Body of pancreas (tissue), 4 donors: Measurements from ENCODE around the gene RNF212. TPM values are rescaled to one million over a fixed set of nuclear protein-coding genes. Genes with fewer than 3 reads are reported as not detected.

Source experiments
- ATAC-seq: fragments of 150-250 bp; one replicate; pipeline ENCODE4 v1.9.1; 2016
- DNase-seq, 4 donors: peaks; one replicate each; pipeline ENCODE4 v3.0.0-alpha.2; 2019
- H3K27ac ChIP-seq, 4 donors: fragments of 200-600 bp; sonication (generic); 1 replicate in 3 of 4; 2 replicates in 1 of 4; pipeline versions ENCODE4 v1.5.1 to v1.6.1; 2016 to 2019; ENCODE audit warnings: mild to moderate bottlenecking in 1 of 4, mixed read lengths in 1 of 4, moderate library complexity in 1 of 4
- H3K27me3 ChIP-seq, 2 donors: fragments of 200-600 bp; sonication (generic); one replicate each; pipeline ENCODE4 v1.6.0; 2016; ENCODE audit warnings: mild to moderate bottlenecking in 1 of 2
- H3K36me3 ChIP-seq, 2 donors: fragments of 200-600 bp; sonication (generic); replicated peaks in 1 of 2; 2 replicates each; pipeline ENCODE4 v1.5.1; 2016; ENCODE audit warnings: low read depth in 2 of 2; ENCODE audit not compliant: insufficient read depth in 1 of 2
- H3K4me1 ChIP-seq: fragments of 200-600 bp; sonication (generic); one replicate; pipeline ENCODE4 v1.6.0; 2016
- H3K4me3 ChIP-seq, 2 donors: fragments of 200-600 bp; sonication (generic); 1 replicate in 1 of 2; 2 replicates in 1 of 2; pipeline ENCODE4 v1.5.1; 2016 to 2019
- H3K9me3 ChIP-seq, 3 donors: fragments of 200-600 bp; sonication (generic); 1 replicate in 2 of 3; 2 replicates in 1 of 3; pipeline ENCODE4 v1.5.1; 2016
- CTCF ChIP-seq, 7 experiments: fragments of 450-650 bp in 4 of 7; fragments of 200-600 bp in 3 of 7; sonication (generic) in 3 of 7; IDR thresholded peaks; one replicate each; pipeline ENCODE4 v1.5.1; 2016 to 2019; ENCODE audit warnings: antibody characterized with exemption in 7 of 7
- POLR2A ChIP-seq, 3 donors: fragments of 450-650 bp; IDR thresholded peaks; one replicate each; pipeline ENCODE4 v1.6.1; 2016; ENCODE audit warnings: antibody characterized with exemption in 3 of 3, mild to moderate bottlenecking in 2 of 3
- WGBS, 2 donors: methylation state at CpG; one replicate each; pipeline ENCODE4 v1.1.5; 2017; 5-methylcytosine and 5-hydroxymethylcytosine counted together
- intact Hi-C: fragments of 100-400 bp; cut with DNase I; formaldehyde crosslinking; loops from one replicate; pipeline ENCODE4 v1.15.1; 2023
- total RNA-seq, 2 donors: library from RNA; depleted of rRNA; stranded (reverse); fragments of >200 nt; gene quantifications; one replicate each; pipeline ENCODE4 v1.1.0, GENCODE V29; 2016

The RNF212 gene
- total RNA-seq, 2 donors from 2014 or later = 8.2 to 20.5 TPM

GRCh38 chr4:1081689-1082040, 31.7 kb downstream of the RNF212 start:
- no peak for DNase-seq
- Histone ChIP-seq H3K27ac (peak overlapping the region; percentile 71 to 94 (median 82)), H3K4me1 (peaks cover 22% of the 10 kb centered on the region), H3K4me3 (no peak overlapping the region), H3K36me3 (no peaks in the 10 kb centered on the region), H3K9me3 (no peaks in the 10 kb centered on the region), H3K27me3 (no peaks in the 10 kb centered on the region)
- no peak for TF ChIP-seq POLR2A (IDR thresholded peaks at IDR 0.05)
- no peak for TF ChIP-seq CTCF (IDR thresholded peaks at IDR 0.05)
- no peak for ATAC-seq
- intact Hi-C loops = no loop called here
- 77 to 91% methylated on average over 8 of the region's 8 CpGs for WGBS, 2 donors

GRCh38 chr4:1080961-1081688, 32.2 kb downstream of the RNF212 start:
- H3K4me1 ChIP-seq = peaks cover 22% of the 10 kb centered on the region
- intact Hi-C loops = no loop called here
- no peak for ATAC-seq
- H3K27ac ChIP-seq = no peak overlapping the region
- no peaks in the 10 kb centered on the region for H3K36me3 ChIP-seq
- WGBS, 2 donors = 84% methylated on average over 6 to 12 of the region's 12 CpGs
- no peaks in the 10 kb centered on the region for H3K27me3 ChIP-seq
- TF ChIP-seq POLR2A (IDR thresholded peaks at IDR 0.05) (no peak), CTCF (IDR thresholded peaks at IDR 0.05) (no peak)
- H3K9me3 ChIP-seq = no peaks in the 10 kb centered on the region
- H3K4me3 ChIP-seq = no peak overlapping the region
- no peak for DNase-seq

GRCh38 chr4:1080432-1080831, 32.9 kb downstream of the RNF212 start:
- ATAC-seq (no peak), DNase-seq (no peak)
- intact Hi-C loops = no loop called here
- WGBS, 2 donors = 88 to 97% methylated on average over 9 of the region's 9 CpGs
- H3K27me3 ChIP-seq = no peaks in the 10 kb centered on the region
- H3K9me3 ChIP-seq = no peaks in the 10 kb centered on the region
- TF ChIP-seq CTCF (IDR thresholded peaks at IDR 0.05) = no peak
- H3K4me3 ChIP-seq = no peak overlapping the region
- no peaks in the 10 kb centered on the region for H3K36me3 ChIP-seq
- H3K27ac ChIP-seq = no peak overlapping the region
- H3K4me1 ChIP-seq = peaks cover 22% of the 10 kb centered on the region

GRCh38 chr4:1079711-1080265, 33.6 kb downstream of the RNF212 start:
- H3K4me3 ChIP-seq = no peak overlapping the region
- DNase-seq = no peak
- TF ChIP-seq CTCF (IDR thresholded peaks at IDR 0.05) (no peak), POLR2A (IDR thresholded peaks at IDR 0.05) (no peak)
- ATAC-seq = no peak
- no peak overlapping the region for H3K27ac ChIP-seq
- intact Hi-C loops = no loop called here
- H3K4me1 ChIP-seq = peaks cover 22% of the 10 kb centered on the region
- H3K36me3 ChIP-seq = no peaks in the 10 kb centered on the region
- H3K9me3 ChIP-seq = no peaks in the 10 kb centered on the region
- 90 to 91% methylated on average over 17 of the region's 17 CpGs for WGBS, 2 donors
- H3K27me3 ChIP-seq = no peaks in the 10 kb centered on the region

GRCh38 chr4:1078490-1078889, 34.9 kb downstream of the RNF212 start:
- TF ChIP-seq CTCF (IDR thresholded peaks at IDR 0.05) = no peak
- TF ChIP-seq POLR2A (IDR thresholded peaks at IDR 0.05) = no peak
- Histone ChIP-seq H3K36me3 (no peaks in the 10 kb centered on the region), H3K4me3 (no peak overlapping the region), H3K9me3 (no peaks in the 10 kb centered on the region), H3K4me1 (peaks cover 21% of the 10 kb centered on the region), H3K27ac (no peak overlapping the region), H3K27me3 (no peaks in the 10 kb centered on the region)
- intact Hi-C loops = no loop called here
- no peak for DNase-seq
- WGBS, 2 donors = 90 to 93% methylated on average over 3 to 5 of the region's 5 CpGs
- ATAC-seq = no peak
